ENCODE data around the gene MRPL9. TPM values are rescaled to one million over a fixed set of nuclear protein-coding genes. Genes with fewer than 3 reads are reported as not detected.
A peak's percentile ranks its signal among the peaks of the same experiment; 100 is the strongest.

Gene MRPL9
- total RNA-seq: 10 to 100 TPM; 61.4 to 74.7 (median 65.6) TPM

DNA sequence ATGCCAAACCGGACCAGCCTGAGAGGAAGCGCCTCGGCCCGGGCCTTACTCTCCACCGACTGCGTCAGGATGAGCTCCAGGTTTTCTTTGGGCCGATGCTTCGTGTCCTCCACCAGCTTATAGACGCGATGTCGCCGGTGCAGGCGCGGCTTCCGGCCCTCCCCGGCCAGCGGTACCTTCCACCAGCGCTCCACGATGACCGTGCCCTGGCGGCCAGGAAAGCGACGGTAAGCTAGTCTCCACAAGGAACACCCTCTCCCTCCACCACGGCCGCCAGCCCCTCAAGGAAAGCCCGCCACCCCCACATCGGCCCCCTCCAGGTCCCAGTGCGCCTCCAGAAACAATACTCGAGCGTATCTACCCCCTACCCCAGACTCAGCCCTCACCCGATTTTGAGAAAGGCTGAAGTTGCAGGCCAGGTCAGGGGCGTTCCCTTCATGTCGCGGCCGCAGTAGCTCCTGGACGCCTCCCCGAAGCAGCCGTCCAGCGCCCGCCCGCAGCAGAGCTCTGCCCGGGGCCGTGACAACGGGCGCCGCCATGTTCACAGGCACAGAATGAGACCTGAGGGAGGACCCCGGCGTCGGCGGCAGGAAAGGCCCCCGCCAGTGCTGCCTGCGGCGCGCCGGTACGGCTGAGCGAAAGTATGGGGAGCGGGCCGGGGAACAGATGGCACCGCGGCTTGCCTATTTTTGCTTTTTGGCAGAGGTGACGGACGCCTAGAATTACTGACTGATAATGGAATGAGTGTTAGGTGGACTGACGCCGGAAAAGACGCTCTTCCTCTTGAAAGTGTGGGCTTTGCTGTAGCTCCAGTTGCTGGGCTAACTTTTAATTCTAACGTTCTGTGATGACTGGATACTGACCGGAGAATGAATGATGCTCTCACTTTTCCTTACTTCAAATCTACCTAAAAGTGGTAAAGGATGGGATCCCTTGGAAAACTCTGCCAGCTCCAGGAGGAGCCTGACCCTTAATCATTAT, at the start of gene MRPL9:
Gene MRPL9, minus strand, starts transcription at position 556 of the 981 bp plus-strand sequence. Its CDS starts 17 bp downstream, at position 539.
- ATAC-seq (peak; percentile 90 to 95), DNase-seq (peak; percentile 60 to 71)
- in situ Hi-C loops (cut with MboI; ENCODE audit: low sequenced_read_pairs in 4 of 4): loop anchor here in 1 of 4 donors (10.0 kb wide), 1 partner anchor 82 kb away; no protein-coding TSS in a partner anchor
- H3K4me3 ChIP-seq: peak within 1 kb of the TSS; percentile 76 to 96 (median 90)
- H3K27me3 ChIP-seq: no peaks in the 10 kb centered on the region
- peaks cover 10 to 13% of the 10 kb centered on the region in 2 donors for H3K4me1 ChIP-seq
- intact Hi-C loops (cut with DNase I; ENCODE audit: low total_unique reads): loop anchor here (1.0 kb wide), 2 partner anchors 27 to 73 kb away; partner anchors contain the start of gene TDRKH
- H3K27ac ChIP-seq: peak within 1 kb of the TSS; percentile 88 to 94 (median 90)
- peaks cover 0 to 31% of the 10 kb centered on the region in 2 donors for H3K36me3 ChIP-seq
- TF ChIP-seq, protein P1, sequence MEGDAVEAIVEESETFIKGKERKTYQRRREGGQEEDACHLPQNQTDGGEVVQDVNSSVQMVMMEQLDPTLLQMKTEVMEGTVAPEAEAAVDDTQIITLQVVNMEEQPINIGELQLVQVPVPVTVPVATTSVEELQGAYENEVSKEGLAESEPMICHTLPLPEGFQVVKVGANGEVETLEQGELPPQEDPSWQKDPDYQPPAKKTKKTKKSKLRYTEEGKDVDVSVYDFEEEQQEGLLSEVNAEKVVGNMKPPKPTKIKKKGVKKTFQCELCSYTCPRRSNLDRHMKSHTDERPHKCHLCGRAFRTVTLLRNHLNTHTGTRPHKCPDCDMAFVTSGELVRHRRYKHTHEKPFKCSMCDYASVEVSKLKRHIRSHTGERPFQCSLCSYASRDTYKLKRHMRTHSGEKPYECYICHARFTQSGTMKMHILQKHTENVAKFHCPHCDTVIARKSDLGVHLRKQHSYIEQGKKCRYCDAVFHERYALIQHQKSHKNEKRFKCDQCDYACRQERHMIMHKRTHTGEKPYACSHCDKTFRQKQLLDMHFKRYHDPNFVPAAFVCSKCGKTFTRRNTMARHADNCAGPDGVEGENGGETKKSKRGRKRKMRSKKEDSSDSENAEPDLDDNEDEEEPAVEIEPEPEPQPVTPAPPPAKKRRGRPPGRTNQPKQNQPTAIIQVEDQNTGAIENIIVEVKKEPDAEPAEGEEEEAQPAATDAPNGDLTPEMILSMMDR (IDR thresholded peaks at IDR 0.05 in 4 of 5, conservative IDR thresholded peaks at IDR 0.05 in 1 of 5): peak in 1 of 5 experiments; percentile 13
- TF ChIP-seq POLR2A (IDR thresholded peaks at IDR 0.05): peak in 1 of 2 donors; percentile 8
- no peaks in the 10 kb centered on the region for H3K9me3 ChIP-seq

DNA sequence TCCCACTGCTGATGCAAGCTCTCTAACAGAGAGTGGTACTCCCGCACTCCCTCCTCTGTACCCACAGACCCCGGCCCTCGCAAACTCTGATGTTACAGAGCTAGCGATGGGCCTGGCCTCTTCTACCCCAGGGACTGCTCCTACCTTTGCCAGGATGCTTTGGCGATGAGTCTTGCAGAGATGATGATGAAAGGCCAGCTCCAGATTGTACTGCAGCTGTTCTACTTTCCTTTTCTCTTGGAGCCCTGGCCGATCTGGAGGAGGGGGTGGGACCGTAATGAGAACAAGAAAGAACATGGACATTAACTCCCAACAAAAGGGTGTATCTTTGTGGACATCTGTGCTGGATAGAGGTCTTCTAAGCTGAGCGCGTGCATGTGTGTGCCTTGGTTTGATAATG, 47.9 kb upstream of the MRPL9 start:
- Histone ChIP-seq H3K27ac (peak overlapping the region; percentile 33 to 65 (median 44)), H3K9me3 (no peaks in the 10 kb centered on the region), H3K36me3 (peaks cover 0 to 49% of the 10 kb centered on the region in 2 donors), H3K27me3 (no peaks in the 10 kb centered on the region), H3K4me3 (no peak overlapping the region), H3K4me1 (peaks cover 3 to 23% of the 10 kb centered on the region in 2 donors)
- TF ChIP-seq POLR2A (IDR thresholded peaks at IDR 0.05): no peak
- TF ChIP-seq, protein P1 (IDR thresholded peaks at IDR 0.05 in 4 of 5, conservative IDR thresholded peaks at IDR 0.05 in 1 of 5): no peak
- intact Hi-C loops (cut with DNase I; ENCODE audit: low total_unique reads): no loop called here
- ATAC-seq (peak; percentile 75 to 92), DNase-seq (peak in 1 of 2 donors; percentile 66)
- in situ Hi-C loops (cut with MboI; ENCODE audit: low sequenced_read_pairs in 4 of 4): no loop called here

DNA sequence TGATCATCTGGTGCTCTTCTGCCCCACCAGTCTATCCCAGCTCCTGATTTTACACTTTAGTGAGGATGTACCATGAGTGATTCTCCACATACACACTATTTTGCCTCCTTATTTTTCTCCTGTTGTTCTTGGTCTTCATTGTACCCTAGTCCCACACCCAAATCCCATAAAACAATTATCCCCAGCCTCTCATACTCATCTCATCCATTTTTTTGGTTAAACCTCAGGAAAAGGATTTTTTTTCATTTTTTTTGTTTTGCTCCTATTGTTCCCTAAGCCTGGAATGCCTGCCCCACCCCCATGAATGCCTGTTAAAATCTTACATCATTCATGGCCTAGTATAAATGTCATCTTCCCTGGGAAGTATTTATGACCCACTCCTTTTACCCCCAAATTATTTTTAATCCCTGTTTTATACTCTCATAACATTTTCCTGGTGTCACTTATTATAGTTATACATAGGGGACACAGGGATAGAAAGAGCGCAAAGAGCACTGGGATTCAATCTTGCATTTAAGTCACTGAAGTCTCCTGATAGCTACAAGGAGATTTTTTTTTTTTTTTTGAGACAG, 46.8 kb upstream of the MRPL9 start:
- H3K27ac ChIP-seq: peak overlapping the region in 3 of 4 donors; percentile 29 to 65 (median 36)
- H3K36me3 ChIP-seq: peaks cover 0 to 38% of the 10 kb centered on the region in 2 donors
- no peaks in the 10 kb centered on the region for H3K27me3 ChIP-seq
- H3K4me1 ChIP-seq: peaks cover 3 to 23% of the 10 kb centered on the region in 2 donors
- H3K4me3 ChIP-seq: no peak overlapping the region
- DNase-seq (no peak), ATAC-seq (no peak)
- in situ Hi-C loops (cut with MboI; ENCODE audit: low sequenced_read_pairs in 4 of 4): no loop called here
- TF ChIP-seq, protein P1 (IDR thresholded peaks at IDR 0.05 in 4 of 5, conservative IDR thresholded peaks at IDR 0.05 in 1 of 5): no peak
- TF ChIP-seq POLR2A (IDR thresholded peaks at IDR 0.05): no peak
- H3K9me3 ChIP-seq: no peaks in the 10 kb centered on the region
- intact Hi-C loops (cut with DNase I; ENCODE audit: low total_unique reads): no loop called here

DNA sequence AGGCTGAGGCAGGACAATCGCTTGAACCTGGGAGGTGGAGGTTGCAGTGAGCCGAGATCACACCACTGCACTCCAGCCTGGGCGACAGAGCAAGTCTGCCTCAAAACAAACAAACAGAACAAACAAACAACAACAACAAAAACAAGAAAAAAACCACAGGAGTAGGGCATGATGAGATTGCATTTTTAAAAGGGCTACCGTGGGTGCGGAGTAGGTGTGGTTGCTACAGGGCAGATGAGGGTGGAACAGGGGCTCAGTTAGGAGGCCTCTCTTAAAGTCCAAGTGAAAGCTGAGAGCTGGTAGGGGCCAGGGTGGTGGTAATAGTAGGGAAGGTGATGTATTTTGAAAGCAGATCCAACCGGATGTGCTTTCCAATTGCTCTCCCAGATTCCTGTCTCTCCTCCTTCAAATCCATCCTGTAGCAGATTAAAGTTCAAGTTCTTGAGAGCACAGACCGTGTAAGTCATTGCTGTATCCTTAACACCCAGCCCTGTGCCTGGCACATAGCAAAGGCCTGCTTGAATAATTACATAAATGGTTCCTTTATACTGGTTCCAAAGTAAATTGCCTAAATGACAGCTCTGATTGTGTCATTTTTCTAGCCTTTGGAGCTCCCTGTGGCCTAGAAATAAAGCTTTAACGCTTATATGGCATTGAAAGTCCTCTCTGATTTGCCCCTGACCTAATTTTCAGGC, 46.1 kb upstream of the MRPL9 start:
- ATAC-seq (no peak), DNase-seq (peak in 1 of 2 donors; percentile 2)
- no peaks in the 10 kb centered on the region for H3K9me3 ChIP-seq
- no peaks in the 10 kb centered on the region for H3K27me3 ChIP-seq
- peak overlapping the region in 3 of 4 donors; percentile 29 to 65 (median 36) for H3K27ac ChIP-seq
- peaks cover 0 to 32% of the 10 kb centered on the region in 2 donors for H3K36me3 ChIP-seq
- intact Hi-C loops (cut with DNase I; ENCODE audit: low total_unique reads) (no loop called here), in situ Hi-C loops (cut with MboI; ENCODE audit: low sequenced_read_pairs in 4 of 4) (no loop called here)
- TF ChIP-seq, protein P1 (IDR thresholded peaks at IDR 0.05 in 4 of 5, conservative IDR thresholded peaks at IDR 0.05 in 1 of 5): no peak
- TF ChIP-seq POLR2A (IDR thresholded peaks at IDR 0.05): no peak
- H3K4me3 ChIP-seq: no peak overlapping the region
- peaks cover 3 to 23% of the 10 kb centered on the region in 2 donors for H3K4me1 ChIP-seq

Data from gastrocnemius medialis (tissue), 4 donors.